Endothelial cell of umbilical vein (primary cell): Measurements from ENCODE around the gene PIBF1.
"Not testable (repeated sequence)": the region's sequence is repeated elsewhere in the genome, so short reads cannot be mapped to it uniquely, and the experiment has no call there.

Experiments used
- EZH2 ChIP-seq: IDR thresholded peaks from 2 replicates; pipeline ENCODE4 v1.6.1; 2012; ENCODE audit warnings: borderline replicate concordance, low read depth, mild to moderate bottlenecking, moderate library complexity, low read length, inconsistent platforms; ENCODE audit not compliant: severe bottlenecking
- JUN ChIP-seq: IDR thresholded peaks from 2 replicates; pipeline ENCODE4 v1.6.1; 2011; ENCODE audit warnings: borderline replicate concordance, low read depth; ENCODE audit not compliant: insufficient read length, insufficient read depth
- POLR2A ChIP-seq: IDR thresholded peaks from 2 replicates; pipeline ENCODE4 v1.6.1; 2012; ENCODE audit warnings: low read depth, mild to moderate bottlenecking, control low read depth, low read length
- POLR2AphosphoS5 ChIP-seq: IDR thresholded peaks from 2 replicates; pipeline ENCODE4 v1.6.1; 2012; ENCODE audit warnings: low read depth, mild to moderate bottlenecking, control low read depth, low read length, moderate library complexity; ENCODE audit not compliant: insufficient read depth
- TF ChIP-seq, protein P1 (sequence below), 2 donors: IDR thresholded peaks; 1 replicate in 1 of 2; 2 replicates in 1 of 2; pipeline ENCODE4 v1.5.1; 2011; ENCODE audit warnings: low read length in 2 of 2, mild to moderate bottlenecking in 2 of 2, moderate library complexity in 2 of 2, control low read depth in 1 of 2, inconsistent platforms in 1 of 2, low read depth in 1 of 2; ENCODE audit not compliant: insufficient read depth in 1 of 2; ENCODE audit errors: extremely low read depth in 1 of 2

DNA sequence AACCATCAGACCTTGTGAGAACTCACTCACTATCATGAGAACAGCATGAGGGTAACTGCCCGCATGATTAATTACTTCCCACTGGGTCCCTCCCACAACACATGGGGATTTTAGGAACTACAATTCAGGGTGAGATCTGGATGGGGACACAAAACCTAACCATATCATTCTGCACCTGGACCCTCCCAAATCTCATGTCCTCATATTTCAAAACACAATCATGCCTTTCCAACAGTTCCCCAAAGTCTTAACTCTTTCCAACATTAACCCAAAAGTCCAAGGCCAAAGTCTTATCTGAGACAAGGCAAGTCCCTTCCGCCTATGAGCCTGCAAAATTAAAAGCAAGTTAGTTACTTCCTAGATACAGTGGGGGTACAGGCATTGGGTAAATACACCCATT, 164.3 kb downstream of the PIBF1 start:
- TF ChIP-seq, protein P1, sequence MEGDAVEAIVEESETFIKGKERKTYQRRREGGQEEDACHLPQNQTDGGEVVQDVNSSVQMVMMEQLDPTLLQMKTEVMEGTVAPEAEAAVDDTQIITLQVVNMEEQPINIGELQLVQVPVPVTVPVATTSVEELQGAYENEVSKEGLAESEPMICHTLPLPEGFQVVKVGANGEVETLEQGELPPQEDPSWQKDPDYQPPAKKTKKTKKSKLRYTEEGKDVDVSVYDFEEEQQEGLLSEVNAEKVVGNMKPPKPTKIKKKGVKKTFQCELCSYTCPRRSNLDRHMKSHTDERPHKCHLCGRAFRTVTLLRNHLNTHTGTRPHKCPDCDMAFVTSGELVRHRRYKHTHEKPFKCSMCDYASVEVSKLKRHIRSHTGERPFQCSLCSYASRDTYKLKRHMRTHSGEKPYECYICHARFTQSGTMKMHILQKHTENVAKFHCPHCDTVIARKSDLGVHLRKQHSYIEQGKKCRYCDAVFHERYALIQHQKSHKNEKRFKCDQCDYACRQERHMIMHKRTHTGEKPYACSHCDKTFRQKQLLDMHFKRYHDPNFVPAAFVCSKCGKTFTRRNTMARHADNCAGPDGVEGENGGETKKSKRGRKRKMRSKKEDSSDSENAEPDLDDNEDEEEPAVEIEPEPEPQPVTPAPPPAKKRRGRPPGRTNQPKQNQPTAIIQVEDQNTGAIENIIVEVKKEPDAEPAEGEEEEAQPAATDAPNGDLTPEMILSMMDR (IDR thresholded peaks at IDR 0.05; ENCODE audit: extremely low read depth in 1 of 2, insufficient read depth in 1 of 2, low read depth in 1 of 2, low read length in 2 of 2), result not testable (repeated sequence)
- not testable (repeated sequence) for TF ChIP-seq EZH2, POLR2AphosphoS5, JUN, POLR2A
